Adrenal gland (tissue), 5 donors: ENCODE results near the gene RINL.
"Not testable (repeated sequence)": the region's sequence is repeated elsewhere in the genome, so short reads cannot be mapped to it uniquely, and the experiment has no call there.

Source experiments
- POLR2A ChIP-seq, 2 donors: fragments of 450-650 bp; IDR thresholded peaks; one replicate each; pipeline ENCODE4 v1.6.1; 2017; ENCODE audit warnings: antibody characterized with exemption in 2 of 2, mild to moderate bottlenecking in 2 of 2, moderate library complexity in 1 of 2
- TF ChIP-seq, protein P1 (sequence below), 6 experiments: fragments of 450-650 bp in 4 of 6; fragments of 200-600 bp in 2 of 6; sonication (generic) in 1 of 6; IDR thresholded peaks; 1 replicate in 5 of 6; 2 replicates in 1 of 6; pipeline versions ENCODE4 v1.5.1 to v1.8.0; 2016 to 2021; ENCODE audit warnings: antibody characterized with exemption in 6 of 6, mild to moderate bottlenecking in 2 of 6, moderate library complexity in 1 of 6
- donor health status: DM: no; HTN: no; CAD: no.

GRCh38 chr19:38873400-38873799 lies 4.7 kb downstream of the RINL start:
- TF ChIP-seq, protein P1, sequence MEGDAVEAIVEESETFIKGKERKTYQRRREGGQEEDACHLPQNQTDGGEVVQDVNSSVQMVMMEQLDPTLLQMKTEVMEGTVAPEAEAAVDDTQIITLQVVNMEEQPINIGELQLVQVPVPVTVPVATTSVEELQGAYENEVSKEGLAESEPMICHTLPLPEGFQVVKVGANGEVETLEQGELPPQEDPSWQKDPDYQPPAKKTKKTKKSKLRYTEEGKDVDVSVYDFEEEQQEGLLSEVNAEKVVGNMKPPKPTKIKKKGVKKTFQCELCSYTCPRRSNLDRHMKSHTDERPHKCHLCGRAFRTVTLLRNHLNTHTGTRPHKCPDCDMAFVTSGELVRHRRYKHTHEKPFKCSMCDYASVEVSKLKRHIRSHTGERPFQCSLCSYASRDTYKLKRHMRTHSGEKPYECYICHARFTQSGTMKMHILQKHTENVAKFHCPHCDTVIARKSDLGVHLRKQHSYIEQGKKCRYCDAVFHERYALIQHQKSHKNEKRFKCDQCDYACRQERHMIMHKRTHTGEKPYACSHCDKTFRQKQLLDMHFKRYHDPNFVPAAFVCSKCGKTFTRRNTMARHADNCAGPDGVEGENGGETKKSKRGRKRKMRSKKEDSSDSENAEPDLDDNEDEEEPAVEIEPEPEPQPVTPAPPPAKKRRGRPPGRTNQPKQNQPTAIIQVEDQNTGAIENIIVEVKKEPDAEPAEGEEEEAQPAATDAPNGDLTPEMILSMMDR (IDR thresholded peaks at IDR 0.05) = not testable (repeated sequence)
- not testable (repeated sequence) for TF ChIP-seq POLR2A (IDR thresholded peaks at IDR 0.05)
